ENCODE measurements around the gene FGD2.

The FGD2 gene

DNA sequence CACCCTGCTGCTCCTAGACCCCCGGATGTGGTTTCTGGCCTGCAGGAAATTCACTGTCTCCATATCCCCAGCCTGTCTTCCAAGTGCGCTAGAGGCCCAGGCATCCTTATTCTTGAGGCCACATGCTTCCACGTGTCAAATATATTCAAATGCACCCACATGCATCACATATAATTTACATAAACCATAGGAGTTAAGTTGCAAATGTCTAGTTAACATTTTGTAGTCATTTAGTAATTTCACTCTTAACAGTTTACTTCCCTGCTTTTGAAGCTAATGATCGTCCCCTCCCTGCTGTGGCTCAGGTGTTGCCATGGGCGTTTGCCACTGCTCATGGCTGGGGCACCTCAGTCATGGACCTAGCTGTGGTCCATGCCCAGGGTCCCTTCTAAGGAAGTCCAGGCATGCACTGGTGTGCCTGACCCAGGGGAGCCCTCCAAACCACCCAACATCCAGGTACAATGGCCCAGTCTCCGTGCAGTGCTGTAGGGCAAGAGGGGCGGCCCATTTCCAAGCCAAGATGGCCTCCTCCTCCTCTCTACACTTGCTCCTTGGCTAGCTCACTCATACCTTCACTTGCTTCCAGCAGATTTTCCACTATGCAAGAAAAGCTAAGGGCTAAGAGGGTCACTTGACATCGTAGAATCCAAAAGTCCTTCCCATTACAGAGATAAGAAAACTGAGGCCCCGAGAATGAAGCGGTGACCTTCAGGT, 42.4 kb downstream of the FGD2 start:
- TF ChIP-seq, protein P1, sequence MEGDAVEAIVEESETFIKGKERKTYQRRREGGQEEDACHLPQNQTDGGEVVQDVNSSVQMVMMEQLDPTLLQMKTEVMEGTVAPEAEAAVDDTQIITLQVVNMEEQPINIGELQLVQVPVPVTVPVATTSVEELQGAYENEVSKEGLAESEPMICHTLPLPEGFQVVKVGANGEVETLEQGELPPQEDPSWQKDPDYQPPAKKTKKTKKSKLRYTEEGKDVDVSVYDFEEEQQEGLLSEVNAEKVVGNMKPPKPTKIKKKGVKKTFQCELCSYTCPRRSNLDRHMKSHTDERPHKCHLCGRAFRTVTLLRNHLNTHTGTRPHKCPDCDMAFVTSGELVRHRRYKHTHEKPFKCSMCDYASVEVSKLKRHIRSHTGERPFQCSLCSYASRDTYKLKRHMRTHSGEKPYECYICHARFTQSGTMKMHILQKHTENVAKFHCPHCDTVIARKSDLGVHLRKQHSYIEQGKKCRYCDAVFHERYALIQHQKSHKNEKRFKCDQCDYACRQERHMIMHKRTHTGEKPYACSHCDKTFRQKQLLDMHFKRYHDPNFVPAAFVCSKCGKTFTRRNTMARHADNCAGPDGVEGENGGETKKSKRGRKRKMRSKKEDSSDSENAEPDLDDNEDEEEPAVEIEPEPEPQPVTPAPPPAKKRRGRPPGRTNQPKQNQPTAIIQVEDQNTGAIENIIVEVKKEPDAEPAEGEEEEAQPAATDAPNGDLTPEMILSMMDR (IDR thresholded peaks at IDR 0.05), result no peak
- no peak overlapping the region for H3K27ac ChIP-seq
- H3K4me3 ChIP-seq, result no peak overlapping the region
- H3K9me3 ChIP-seq, result no peaks in the 10 kb centered on the region
- H3K36me3 ChIP-seq, result no peaks in the 10 kb centered on the region
- H3K27me3 ChIP-seq, result peaks cover 0 to 6% of the 10 kb centered on the region in 2 donors
- peaks cover 0 to 10% (median 1%) of the 10 kb centered on the region in 4 donors for H3K4me1 ChIP-seq
- DNase-seq, result no peak
- intact Hi-C loops (cut with DNase I; ENCODE audit: low total_unique reads), result loop anchor here (10.0 kb wide), 1 partner anchor 647 kb away; the partner anchor contains the start of gene MDGA1

DNA sequence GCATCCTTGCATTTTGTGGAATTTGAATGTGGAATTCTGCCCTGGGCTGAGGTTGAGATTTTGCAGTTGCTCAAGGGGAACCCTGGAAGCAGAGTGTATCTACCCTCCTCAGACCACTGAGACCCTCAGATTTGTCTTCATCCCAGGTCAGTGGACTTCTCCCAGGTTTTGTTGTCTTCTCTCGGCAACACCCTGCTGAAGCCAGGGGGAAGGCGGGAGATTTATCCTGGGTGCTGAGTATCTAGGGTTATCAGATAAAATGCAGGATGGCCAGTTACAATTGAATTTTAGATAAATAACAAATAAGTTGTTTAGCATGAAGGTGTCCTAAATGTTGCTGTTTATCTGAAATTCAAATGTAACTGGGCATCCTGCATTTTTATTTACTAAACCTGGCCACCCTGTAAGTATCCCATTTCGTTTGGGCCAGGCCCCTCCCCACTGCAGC, 43.0 kb downstream of the FGD2 start:
- DNase-seq, result no peak
- intact Hi-C loops (cut with DNase I; ENCODE audit: low total_unique reads), result loop anchor here (10.0 kb wide), 1 partner anchor 646 kb away; the partner anchor contains the start of gene MDGA1
- Histone ChIP-seq H3K4me3 (no peak overlapping the region), H3K27ac (no peak overlapping the region), H3K36me3 (no peaks in the 10 kb centered on the region), H3K4me1 (peaks cover 0 to 10% (median 1%) of the 10 kb centered on the region in 4 donors), H3K27me3 (peaks cover 0 to 6% of the 10 kb centered on the region in 2 donors), H3K9me3 (no peaks in the 10 kb centered on the region)
- TF ChIP-seq, protein P1 (IDR thresholded peaks at IDR 0.05), result no peak

DNA sequence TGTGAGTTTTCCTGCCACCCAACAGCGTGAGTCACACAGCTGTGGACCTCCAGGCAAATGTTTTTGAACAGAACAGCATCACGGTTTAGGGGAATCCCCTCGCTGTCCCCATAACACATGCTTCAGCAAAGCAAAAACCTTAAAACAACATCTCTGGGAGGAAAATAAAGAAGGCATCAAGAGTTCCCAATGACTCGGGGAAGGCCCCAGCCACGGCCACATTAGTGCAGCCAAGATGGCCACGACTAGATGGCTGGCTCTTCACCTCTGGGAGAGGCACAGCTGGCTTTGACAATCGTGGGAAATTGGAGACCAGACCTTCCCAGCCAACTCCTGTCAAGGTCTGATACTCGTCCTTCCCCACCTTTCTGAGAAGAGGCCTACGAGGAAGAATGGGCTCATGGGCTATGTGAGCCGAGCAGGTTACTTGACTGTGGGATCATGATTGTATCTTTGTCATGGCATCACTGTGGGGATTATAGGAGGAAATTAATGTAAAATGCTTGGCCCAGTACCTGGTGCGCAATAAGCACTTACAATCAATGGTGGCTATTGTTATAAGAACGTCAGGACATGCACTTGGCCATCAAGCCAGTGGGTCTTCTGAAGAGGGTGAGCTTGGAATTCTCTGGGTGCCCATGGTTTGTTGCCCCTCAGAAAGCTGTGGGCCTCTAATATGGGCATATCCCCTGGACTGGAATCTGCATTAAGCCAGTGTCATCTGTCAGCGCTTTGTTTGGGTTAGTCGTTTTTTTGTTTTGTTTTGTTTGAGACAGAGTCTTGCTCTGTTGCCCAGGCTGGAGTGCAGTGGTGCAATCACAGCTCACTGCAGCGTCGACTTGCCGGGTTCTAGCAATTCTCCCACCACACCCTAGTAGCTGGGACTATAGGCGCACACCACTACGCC, 43.6 kb downstream of the FGD2 start:
- H3K36me3 ChIP-seq, result no peaks in the 10 kb centered on the region
- DNase-seq, result peak in 1 of 2 donors; percentile 43
- H3K27ac ChIP-seq, result no peak overlapping the region
- H3K4me1 ChIP-seq, result peaks cover 0 to 10% (median 1%) of the 10 kb centered on the region in 4 donors
- no peaks in the 10 kb centered on the region for H3K9me3 ChIP-seq
- TF ChIP-seq, protein P1 (IDR thresholded peaks at IDR 0.05), result no peak
- peaks cover 0 to 6% of the 10 kb centered on the region in 2 donors for H3K27me3 ChIP-seq
- H3K4me3 ChIP-seq, result no peak overlapping the region
- intact Hi-C loops (cut with DNase I; ENCODE audit: low total_unique reads), result loop anchor here (10.0 kb wide), 1 partner anchor 646 kb away; the partner anchor contains the start of gene MDGA1

DNA sequence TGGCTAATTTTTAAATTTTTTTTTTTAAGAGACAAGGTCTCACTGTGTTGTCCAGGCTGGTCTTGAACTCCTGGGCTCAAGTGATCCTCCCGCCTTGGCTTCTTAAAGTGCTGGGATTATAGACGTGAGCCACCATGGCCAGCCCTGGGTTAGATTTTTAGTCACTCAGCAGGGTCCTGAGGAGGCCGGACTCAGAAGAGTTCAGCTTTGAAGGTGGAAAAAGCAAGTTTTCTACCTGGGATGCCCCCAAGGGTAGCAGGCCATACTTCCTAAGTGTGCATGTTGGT, 44.2 kb downstream of the FGD2 start:
- Histone ChIP-seq H3K36me3 (no peaks in the 10 kb centered on the region), H3K27me3 (peaks cover 0 to 6% of the 10 kb centered on the region in 2 donors), H3K27ac (no peak overlapping the region), H3K4me3 (no peak overlapping the region), H3K9me3 (no peaks in the 10 kb centered on the region), H3K4me1 (peaks cover 0 to 10% (median 1%) of the 10 kb centered on the region in 4 donors)
- TF ChIP-seq, protein P1 (IDR thresholded peaks at IDR 0.05), result no peak
- DNase-seq, result no peak
- intact Hi-C loops (cut with DNase I; ENCODE audit: low total_unique reads), result loop anchor here (10.0 kb wide), 3 partner anchors 55 to 645 kb away; partner anchors contain the start of gene MDGA1

DNA sequence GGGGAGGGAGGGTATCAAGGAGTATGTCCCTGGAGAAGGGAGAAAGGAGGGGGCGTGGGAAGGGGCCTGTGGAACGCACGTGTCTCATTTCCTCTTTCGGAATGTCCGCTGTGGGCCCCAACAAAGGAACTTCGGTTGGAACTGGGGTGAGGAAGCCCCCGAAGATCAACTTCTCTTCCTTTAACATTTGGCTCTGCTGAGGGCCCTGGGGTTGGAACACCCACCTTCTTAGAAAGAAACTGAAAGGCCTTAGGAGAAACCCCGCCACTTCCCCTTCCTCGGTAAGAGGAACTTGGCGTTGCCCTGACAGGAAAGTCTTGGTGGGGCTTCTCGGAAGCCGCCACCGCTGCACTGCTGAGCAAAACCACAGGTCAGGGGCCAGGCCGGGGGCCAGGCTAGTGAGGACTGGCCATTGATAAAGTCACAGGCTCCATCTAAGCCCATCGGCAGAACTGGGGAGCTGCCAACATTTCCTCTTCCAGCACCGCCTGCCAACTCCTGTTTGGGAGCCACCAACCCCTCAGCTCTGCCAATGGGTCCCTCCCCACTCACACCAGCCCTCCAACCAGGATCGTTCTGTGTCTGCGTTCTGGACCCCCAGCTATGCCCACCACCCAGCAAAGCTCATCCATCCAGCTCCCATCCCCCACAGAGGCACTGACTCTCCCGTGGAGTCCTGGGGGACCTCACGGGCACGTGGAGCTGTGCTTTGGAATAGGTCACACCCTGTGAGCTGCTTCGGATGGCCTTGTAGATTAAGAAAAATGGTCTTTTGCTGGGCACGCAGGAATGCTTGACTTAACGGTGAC, 44.8 kb downstream of the FGD2 start:
- H3K9me3 ChIP-seq, result no peaks in the 10 kb centered on the region
- peak; percentile 64 to 74 for DNase-seq
- TF ChIP-seq, protein P1 (IDR thresholded peaks at IDR 0.05), result no peak
- no peak overlapping the region for H3K4me3 ChIP-seq
- intact Hi-C loops (cut with DNase I; ENCODE audit: low total_unique reads), result loop anchor here (10.0 kb wide), 2 partner anchors 55 to 155 kb away; no protein-coding TSS in a partner anchor
- no peak overlapping the region for H3K27ac ChIP-seq
- H3K27me3 ChIP-seq, result peaks cover 0 to 6% of the 10 kb centered on the region in 2 donors
- peaks cover 0 to 10% (median 1%) of the 10 kb centered on the region in 4 donors for H3K4me1 ChIP-seq
- H3K36me3 ChIP-seq, result no peaks in the 10 kb centered on the region
